NCI-H2107 treated with DMSO at 0.1 percent for 48 hours (cell line): ENCODE measurements around the gene CHRNG.

Source experiments
- DNase-seq: peaks from one replicate; lab custom pipeline; 2025; ENCODE audit not compliant: unreplicated experiment; lab: John Stamatoyannopoulos, UW

The CHRNG gene

DNA sequence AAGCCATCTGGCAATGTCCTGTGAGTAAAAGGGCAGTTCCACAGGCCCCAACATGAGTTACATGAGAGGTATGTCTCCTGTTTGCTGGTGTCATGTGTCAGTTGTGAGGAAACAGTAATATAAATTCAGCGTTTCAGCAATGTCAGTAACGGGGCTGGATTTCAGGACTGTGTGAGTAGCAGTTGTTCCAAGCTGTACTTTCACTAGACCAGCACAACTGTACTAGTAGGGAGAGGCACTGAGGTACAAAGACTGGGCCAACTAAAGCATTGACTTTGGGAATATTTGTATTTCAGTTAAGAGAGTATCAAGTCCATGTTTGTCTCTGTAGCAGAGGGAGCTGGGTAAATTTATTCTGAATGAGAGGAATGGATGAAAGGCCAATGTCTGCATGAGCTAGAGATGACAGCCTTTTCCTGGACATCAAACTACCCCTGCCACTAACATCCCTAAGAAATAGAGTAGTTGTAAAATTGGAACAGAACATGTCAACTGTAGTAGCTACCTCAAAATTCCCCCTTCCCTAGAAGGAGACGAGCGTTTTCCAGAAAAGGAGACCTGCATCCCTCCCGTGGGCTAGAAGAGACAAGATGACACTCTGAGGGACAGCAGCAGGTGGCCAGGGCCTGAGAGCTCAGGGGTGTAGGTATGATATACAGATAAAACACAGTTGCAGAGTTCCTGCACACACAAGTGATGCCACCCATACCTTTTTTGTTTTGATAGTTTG is 35.3 kb downstream of the CHRNG start:
- DNase-seq: no peak

GRCh38 chr2:232575404-232575746 is 35.9 kb downstream of the CHRNG start:
- no peak for DNase-seq

GRCh38 chr2:232576995-232577394 is 37.5 kb downstream of the CHRNG start:
- no peak for DNase-seq

GRCh38 chr2:232577841-232578240 is 38.3 kb downstream of the CHRNG start:
- DNase-seq: no peak

- no peak for DNase-seq
Measured at GRCh38 chr2:232578626-232579025, 39.1 kb downstream of the CHRNG start.

- DNase-seq: no peak
Measured at GRCh38 chr2:232580648-232580981, 41.1 kb downstream of the CHRNG start.

DNA sequence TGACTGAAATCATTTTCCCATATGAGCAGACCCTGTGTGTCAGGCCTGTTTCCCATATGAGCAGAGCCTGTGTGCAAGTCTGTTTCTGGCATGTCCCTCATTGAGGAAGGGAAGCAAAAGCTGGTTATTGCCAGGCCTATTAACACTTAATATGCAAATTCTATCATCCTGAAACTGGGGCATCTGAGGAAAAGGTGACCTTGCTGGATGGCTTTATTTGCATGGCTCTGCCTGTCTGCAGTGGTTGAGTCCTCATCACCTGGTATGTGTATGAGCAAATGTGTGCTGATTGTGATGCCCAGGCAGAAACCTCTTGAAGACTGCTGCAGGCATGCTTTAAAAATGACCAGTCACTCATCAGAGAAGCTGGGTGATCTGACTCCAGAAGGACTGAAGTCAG is 42.2 kb downstream of the CHRNG start:
- DNase-seq: no peak

GRCh38 chr2:232584238-232584637 is 44.7 kb downstream of the CHRNG start:
- DNase-seq: no peak

GRCh38 chr2:232586943-232587505 is 47.5 kb downstream of the CHRNG start:
- no peak for DNase-seq

GRCh38 chr2:232587512-232587911 is 48.0 kb downstream of the CHRNG start:
- no peak for DNase-seq

- DNase-seq: no peak
Measured at GRCh38 chr2:232588031-232588430, 48.5 kb downstream of the CHRNG start.

DNA sequence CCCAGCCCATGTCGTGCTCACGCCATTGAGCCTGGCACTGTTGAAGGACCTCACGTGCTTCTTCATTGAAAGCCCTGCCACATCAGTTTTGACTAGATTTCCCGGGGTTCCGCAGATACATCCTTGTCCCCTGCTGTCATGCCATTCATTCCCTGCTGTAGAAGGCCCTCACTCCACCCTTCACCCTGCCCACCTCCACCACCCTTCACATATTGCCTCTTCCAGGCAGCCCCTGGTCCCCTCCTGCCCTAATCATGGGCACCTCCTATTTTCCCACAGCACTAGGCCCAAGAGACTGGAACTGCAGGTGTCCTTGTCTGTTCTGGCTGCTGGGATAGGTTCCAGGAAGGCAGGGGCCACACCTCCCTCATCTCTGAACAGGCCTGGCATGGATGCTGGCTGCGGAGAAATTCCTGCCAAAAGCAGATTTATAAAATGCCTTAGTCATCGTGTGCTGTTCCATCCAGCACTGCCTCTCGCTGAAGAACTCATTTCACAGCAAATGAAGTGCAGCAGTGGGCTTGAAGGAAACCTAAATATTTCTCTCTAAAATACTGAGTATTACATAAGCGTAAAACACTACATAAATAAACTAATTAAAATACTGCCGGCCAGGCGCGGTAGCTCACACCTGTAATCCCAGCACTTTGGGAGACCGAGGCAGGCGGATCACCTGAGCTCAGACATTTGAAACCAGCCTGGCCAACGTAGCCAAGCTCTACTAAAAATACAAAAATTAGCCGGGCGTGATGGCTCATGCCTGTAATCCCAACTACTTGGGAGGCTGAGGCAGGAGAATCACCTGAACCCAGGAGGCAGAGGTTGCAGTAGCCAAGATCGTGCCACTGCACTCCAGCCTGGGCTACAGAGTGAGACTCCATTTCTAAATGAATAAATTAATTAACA is 49.4 kb downstream of the CHRNG start:
- no peak for DNase-seq

DNA sequence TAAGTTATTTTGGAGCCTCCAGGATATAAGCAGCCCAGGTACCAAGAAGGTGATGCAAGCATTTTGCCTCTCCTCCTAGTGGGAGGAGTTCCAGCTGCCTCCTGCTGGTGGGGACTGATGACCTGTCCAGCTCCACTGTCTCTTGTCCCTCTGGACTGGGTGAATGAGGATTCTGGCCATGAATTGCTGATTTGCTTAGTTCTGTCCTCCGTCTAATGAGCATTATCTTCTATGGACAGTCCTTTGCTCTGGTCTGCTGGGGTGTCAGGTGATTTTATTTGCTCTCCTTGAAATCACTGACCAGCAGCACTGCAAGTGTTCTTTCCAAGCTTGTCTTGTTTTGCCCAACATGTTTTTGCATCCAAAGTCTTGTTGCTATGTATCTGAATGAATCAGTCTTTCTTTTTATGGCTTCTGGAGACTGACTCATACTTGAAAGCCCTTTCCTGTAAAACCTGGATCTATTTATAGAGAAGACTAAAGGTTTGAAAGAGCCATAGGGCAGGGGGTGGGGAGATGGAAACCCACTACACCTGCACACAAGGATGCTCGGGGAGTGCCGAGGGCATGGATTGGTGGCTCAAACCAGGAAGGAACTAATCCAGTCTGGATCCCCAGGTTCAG is 53.4 kb downstream of the CHRNG start:
- no peak for DNase-seq

DNA sequence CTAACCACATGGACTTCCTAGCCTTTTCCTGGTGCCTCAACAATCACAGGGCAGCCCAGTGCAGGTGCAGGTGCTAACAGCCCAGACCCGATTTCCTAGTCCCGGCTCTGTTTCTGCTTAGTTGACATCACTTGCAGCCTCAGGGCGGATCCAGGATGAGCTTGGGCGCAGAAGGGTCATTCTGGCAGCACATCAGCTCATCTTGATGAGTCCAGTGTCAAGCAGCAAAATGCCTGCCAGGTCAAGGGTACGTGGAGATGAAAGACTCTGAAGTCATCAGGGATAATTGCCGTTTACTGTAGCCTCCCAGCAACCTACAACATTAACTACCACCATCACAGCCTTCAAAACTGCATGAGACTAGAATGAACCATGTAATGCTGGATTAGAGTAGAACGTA is 54.5 kb downstream of the CHRNG start:
- DNase-seq: no peak
